K562 (cell line): Measurements from ENCODE around the gene UNC5B. TPM values are rescaled to one million over a fixed set of nuclear protein-coding genes. Genes with fewer than 3 reads are reported as not detected.

Source experiments
- ATAC-seq: fragments of 200-7000 bp; cut with Tn5 transposase; 3 replicates; pipeline ENCODE4 v1.9.1; 2020; ENCODE audit warnings: moderate library complexity
- BruUV-seq: library from RNA; stranded (reverse); fragments of 400-500 nt; replicated peaks from 2 replicates; lab custom pipeline; 2021; lab: Mats Ljungman, UMichigan
- CTCF ChIA-PET: fragments of 300-600 bp; formaldehyde crosslinking; extraction: SDS; loops from one replicate; lab custom pipeline; 2021; ENCODE audit warnings: low intra/inter-chr PET ratio; lab: Yijun Ruan, JAX
- POLR2A ChIA-PET: fragments of 300-600, 350-650 bp; sonication (Branson Sonifier 250); formaldehyde crosslinking; extraction: SDS; loops from one replicate; lab custom pipeline; 2021; ENCODE audit warnings: antibody characterized with exemption, inconsistent platforms; lab: Yijun Ruan, JAX
- DNase-seq, 4 experiments: peaks; one replicate each; pipeline versions ENCODE4 v3.0.0 to v3.0.0-alpha.2; 2011 to 2018; ENCODE audit warnings: low spot score in 3 of 4, mixed read lengths in 3 of 4; ENCODE audit errors: extremely low read depth in 1 of 4
- FAIRE-seq: peaks from 2 replicates; lab custom pipeline; 2011; peaks lifted over from hg19 to GRCh38; lab: Jason Lieb, UNC
- H2AFZ ChIP-seq: 2 replicates; pipeline ENCODE4 v1.6.0; 2011; ENCODE audit warnings: low read depth, low read length, control low read depth, inconsistent platforms
- H3K27ac ChIP-seq: fragments of 200-600 bp; 3 replicates; pipeline ENCODE4 v1.8.0; 2011; ENCODE audit warnings: low read depth, mild to moderate bottlenecking, control low read depth, inconsistent platforms, low read length, moderate library complexity, mixed read lengths; ENCODE audit errors: extremely low read depth
- H3K27me3 ChIP-seq, 2 experiments: fragments of 300-600 bp in 1 of 2; 2 replicates in 1 of 2; 3 replicates in 1 of 2; pipeline versions ENCODE4 v1.6.0 to v1.8.0; 2011; ENCODE audit warnings: inconsistent platforms in 2 of 2, low read length in 2 of 2, mild to moderate bottlenecking in 1 of 2, mixed read lengths in 1 of 2, moderate library complexity in 1 of 2; ENCODE audit not compliant: control insufficient read depth in 2 of 2, insufficient read depth in 2 of 2
- H3K36me3 ChIP-seq: fragments of 300-600 bp; 3 replicates; pipeline ENCODE4 v1.8.0; 2011; ENCODE audit warnings: mild to moderate bottlenecking, low read length, inconsistent platforms; ENCODE audit not compliant: control insufficient read depth, insufficient read depth
- H3K4me1 ChIP-seq, 2 experiments: fragments of 200-600 bp in 1 of 2; replicated peaks in 1 of 2; 2 replicates in 1 of 2; 3 replicates in 1 of 2; pipeline versions ENCODE4 v1.5.1 to v1.8.0; 2011; ENCODE audit warnings: inconsistent platforms in 2 of 2, low read length in 2 of 2, mild to moderate bottlenecking in 1 of 2, mixed read lengths in 1 of 2, moderate library complexity in 1 of 2; ENCODE audit not compliant: control insufficient read depth in 2 of 2, insufficient read depth in 2 of 2
- H3K4me2 ChIP-seq: 2 replicates; pipeline ENCODE4 v1.6.1; 2011; ENCODE audit warnings: low read length, control low read depth, inconsistent platforms, mixed read lengths; ENCODE audit not compliant: insufficient read depth
- H3K4me3 ChIP-seq: fragments of 200-600 bp; sonication (generic), shearing (Covaris generic); 2 replicates; pipeline ENCODE4 v1.5.1; 2016; ENCODE audit warnings: control low read depth, inconsistent platforms
- H3K79me2 ChIP-seq: fragments of 200-600 bp; 3 replicates; pipeline ENCODE4 v1.8.0; 2011; ENCODE audit warnings: low read length, inconsistent platforms; ENCODE audit not compliant: control insufficient read depth, insufficient read depth
- H3K9ac ChIP-seq, 2 experiments: 2 replicates each; pipeline versions ENCODE4 v1.6.0 to v1.6.1; 2011; ENCODE audit warnings: low read depth in 2 of 2, low read length in 2 of 2, control low read depth in 1 of 2, inconsistent platforms in 1 of 2, mild to moderate bottlenecking in 1 of 2, mixed read lengths in 1 of 2; ENCODE audit not compliant: insufficient read depth in 1 of 2
- H3K9me1 ChIP-seq: one replicate; pipeline ENCODE4 v1.6.0; 2011; ENCODE audit warnings: inconsistent platforms, mild to moderate bottlenecking, low read length, moderate library complexity; ENCODE audit not compliant: control insufficient read depth, insufficient read depth
- H3K9me3 ChIP-seq: replicated peaks from 2 replicates; pipeline ENCODE4 v1.5.1; 2011; ENCODE audit warnings: low read depth, low read length, inconsistent platforms; ENCODE audit not compliant: control insufficient read depth, insufficient read depth
- H4K20me1 ChIP-seq: replicated peaks from 2 replicates; pipeline ENCODE4 v1.6.1; 2011; ENCODE audit warnings: low read length, inconsistent platforms, mixed read lengths; ENCODE audit not compliant: control insufficient read depth, insufficient read depth
- EP400 ChIP-seq: fragments of 450-650 bp; IDR thresholded peaks from 2 replicates; pipeline ENCODE4 v1.6.1; 2017; ENCODE audit warnings: antibody characterized with exemption, mild to moderate bottlenecking, moderate library complexity
- RAD21 ChIP-seq, 2 experiments: fragments of 250-450 bp in 1 of 2; fragments of 450-650 bp in 1 of 2; sonication (Bioruptor Pico) in 1 of 2; formaldehyde crosslinking in 1 of 2; IDR thresholded peaks in 1 of 2; conservative IDR thresholded peaks in 1 of 2; 2 replicates each; pipeline versions ENCODE4 v1.4.0 to v1.8.0; 2020 to 2022; ENCODE audit warnings: mild to moderate bottlenecking in 2 of 2, moderate library complexity in 1 of 2
- SRSF7 ChIP-seq: fragments of 200-400 bp; formaldehyde crosslinking; optimal IDR thresholded peaks from 2 replicates; pipeline ENCODE3; 2017; ENCODE audit warnings: mild to moderate bottlenecking, low read depth, low read length
- THRAP3 ChIP-seq: fragments of 450-650 bp; IDR thresholded peaks from 2 replicates; pipeline ENCODE4 v1.6.1; 2016; ENCODE audit warnings: mild to moderate bottlenecking, inconsistent platforms, borderline replicate concordance
- ZNF253 ChIP-seq: fragments of 250-450 bp; sonication (Bioruptor Pico); conservative IDR thresholded peaks from 2 replicates; pipeline ENCODE4 v1.6.1; 2021; ENCODE audit warnings: mild to moderate bottlenecking
- WGBS: fragments of 100-300 bp; shearing (Covaris generic); methylation state at CpG from one replicate; pipeline ENCODE4 v1.1.6; 2016; ENCODE audit warnings: low coverage, mixed read lengths; ENCODE audit not compliant: insufficient coverage; ENCODE audit errors: missing lambda C conversion rate; 5-methylcytosine and 5-hydroxymethylcytosine counted together
- in situ Hi-C: fragments of 300-500 bp; cut with MboI; formaldehyde crosslinking; loops from 4 replicates; pipeline ENCODE4 v1.15.0; 2018; ENCODE audit warnings: inconsistent platforms, mixed read lengths
- intact Hi-C: fragments of 100-400 bp; cut with micrococcal nuclease; formaldehyde crosslinking; loops from 2 replicates; pipeline ENCODE4 v1.14.2; 2022
- polyA plus RNA-seq, 8 experiments: library from polyadenylated mRNA; depleted of rRNA in 4 of 8; stranded (reverse) in 5 of 8; unstranded in 3 of 8; fragments of >200 nt; fragmentation: Nextera tagmentation in 2 of 8; fragmentation: Illumina TruSeq in 1 of 8; extraction: Ambion mirVana in 2 of 8; extraction: Trizol in 1 of 8; gene quantifications; 2 replicates each; pipeline versions ENCODE4 v1.2.1 to v1.2.3, GENCODE V29; 2011 to 2014; ENCODE audit warnings: inconsistent platforms in 1 of 8, missing spikeins in 1 of 8
- total RNA-seq, 7 experiments: library from RNA; depleted of rRNA in 6 of 7; stranded (reverse); fragments of >200 nt in 6 of 7; fragmentation: Illumina TruSeq in 2 of 7; extraction: Trizol in 2 of 7; gene quantifications; 2 replicates each; pipeline versions ENCODE4 v1.2.1 to v1.2.3, GENCODE V29; 2011 to 2021; ENCODE audit warnings: low replicate concordance in 1 of 7

Gene UNC5B
- total and polyA plus RNA-seq, 9 of the 15 experiments (the other 6 are each of a cell fraction or from before 2014, with no cell fraction given): 0.10 to 8.4 (median 2.1) TPM

- TF ChIP-seq THRAP3: no peak
Measured at GRCh38 chr10:71210542-71210871, 1.9 kb upstream of the UNC5B start (continued).

GRCh38 chr10:71211053-71211452, 1.3 kb upstream of the UNC5B start:
- ChIA-PET CTCF (no interaction called here), POLR2A (interaction anchor here (0.7 to 1.0 kb wide), 2 partner anchors 8 to 55 kb away, joined by 3 read pairs; no protein-coding TSS in a partner anchor)
- Histone ChIP-seq H3K9me3 (no peaks in the 10 kb centered on the region), H3K27me3 (peaks cover 31 to 72% of the 10 kb centered on the region in 2 experiments; a peak in 4 of 5 replicates), H3K79me2 (no peaks in the 10 kb centered on the region), H3K4me1 (peaks cover 4 to 28% of the 10 kb centered on the region in 2 experiments; a peak in 4 of 5 replicates), H3K9me1 (no peaks in the 10 kb centered on the region), H3K9ac (no peak overlapping the region), H3K4me2 (no peak overlapping the region), H3K27ac (no peak overlapping the region), H4K20me1 (peaks cover 8% of the 10 kb centered on the region; the same call in 1 of the 2 replicates), H2AFZ (no peak overlapping the region), H3K36me3 (no peaks in the 10 kb centered on the region), H3K4me3 (no peak overlapping the region)
- no peak for FAIRE-seq
- no TSS peak for BruUV-seq
- in situ Hi-C loops (no loop called here), intact Hi-C loops (no loop called here)
- DNase-seq: no peak
- ATAC-seq: no peak
- WGBS: 3% methylated on average over 4 of the region's 4 CpGs
- TF ChIP-seq RAD21 (CRISPR knock-in tag; conservative IDR thresholded peaks at IDR 0.05 in 1 of 2, IDR thresholded peaks at IDR 0.05 in 1 of 2) (no peak), ZNF253 (CRISPR knock-in tag) (no peak), EP400 (no peak), SRSF7 (no peak)
